NCI-H510A (cell line): ENCODE data around the gene FMNL2.
"Not testable (repeated sequence)": the region's sequence is repeated elsewhere in the genome, so short reads cannot be mapped to it uniquely, and the experiment has no call there.

Experiments
- DNase-seq: peaks from one replicate; lab custom pipeline; 2025; lab: John Stamatoyannopoulos, UW

Gene FMNL2

DNA sequence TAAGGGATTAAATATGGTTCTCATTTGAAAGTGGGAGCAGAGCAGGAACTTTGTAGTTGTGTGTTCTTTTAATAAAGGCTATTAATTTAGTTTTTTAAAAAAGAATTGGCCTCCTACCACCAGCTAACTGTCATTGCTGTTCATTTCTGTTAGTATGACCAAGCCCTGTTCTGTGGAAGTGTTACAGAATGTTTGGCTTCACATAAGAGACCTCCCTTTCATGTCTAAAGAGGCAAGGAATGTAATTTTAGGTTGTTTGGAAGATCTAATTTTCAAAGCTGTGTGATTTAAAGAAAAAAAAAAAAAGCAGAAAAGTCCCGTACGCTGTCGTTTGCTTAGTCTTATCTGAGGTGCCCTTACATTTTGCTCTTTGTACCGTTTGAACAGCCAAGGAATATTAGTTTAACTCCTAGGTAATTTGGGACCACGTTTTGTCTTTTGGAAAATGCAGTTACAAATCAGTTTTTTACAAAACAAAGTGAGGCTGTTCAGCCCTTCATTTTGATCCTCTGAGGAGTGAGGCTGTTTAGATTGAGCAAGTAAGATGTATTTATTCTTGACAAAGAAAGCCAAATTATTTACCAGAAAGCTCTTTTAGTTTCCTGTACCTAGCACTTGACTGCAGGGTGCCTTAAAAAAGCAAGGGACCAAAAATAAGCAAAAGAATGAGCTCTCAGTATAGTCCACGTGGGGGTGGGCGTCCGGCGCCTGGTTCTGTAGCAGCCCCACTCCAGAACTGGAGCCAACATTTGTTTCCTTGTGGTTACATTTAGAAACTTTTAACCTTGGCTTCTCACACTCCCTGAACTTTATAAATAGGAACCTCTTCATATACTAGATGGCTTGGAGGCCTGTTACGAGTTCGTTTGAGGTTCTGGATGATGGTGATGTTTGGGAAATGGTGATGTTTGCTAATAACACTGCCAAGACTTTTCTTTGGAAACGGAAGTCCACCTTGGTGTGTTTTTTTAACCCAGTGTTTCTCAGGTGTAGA is 136.2 kb downstream of the FMNL2 start:
- no peak for DNase-seq

DNA sequence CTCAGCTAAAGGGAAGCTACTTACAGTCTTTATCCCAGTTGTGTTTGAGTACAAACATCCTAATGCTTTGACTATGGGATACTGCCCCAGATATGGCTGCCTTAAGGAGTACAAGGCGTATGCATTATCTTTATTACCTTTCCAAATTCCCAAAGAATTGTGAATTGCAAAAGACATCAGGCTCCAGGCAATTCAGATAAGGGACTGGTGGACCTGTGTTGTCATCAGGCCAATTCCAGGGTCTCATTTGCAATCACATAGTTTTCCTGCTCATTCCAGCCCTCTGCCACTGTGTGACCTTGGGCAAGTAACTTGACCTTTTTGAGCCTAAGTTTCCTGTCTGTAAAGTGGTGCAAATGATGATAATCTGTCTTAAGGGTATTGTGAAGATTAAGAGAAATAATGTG is 137.5 kb downstream of the FMNL2 start:
- DNase-seq: no peak

DNA sequence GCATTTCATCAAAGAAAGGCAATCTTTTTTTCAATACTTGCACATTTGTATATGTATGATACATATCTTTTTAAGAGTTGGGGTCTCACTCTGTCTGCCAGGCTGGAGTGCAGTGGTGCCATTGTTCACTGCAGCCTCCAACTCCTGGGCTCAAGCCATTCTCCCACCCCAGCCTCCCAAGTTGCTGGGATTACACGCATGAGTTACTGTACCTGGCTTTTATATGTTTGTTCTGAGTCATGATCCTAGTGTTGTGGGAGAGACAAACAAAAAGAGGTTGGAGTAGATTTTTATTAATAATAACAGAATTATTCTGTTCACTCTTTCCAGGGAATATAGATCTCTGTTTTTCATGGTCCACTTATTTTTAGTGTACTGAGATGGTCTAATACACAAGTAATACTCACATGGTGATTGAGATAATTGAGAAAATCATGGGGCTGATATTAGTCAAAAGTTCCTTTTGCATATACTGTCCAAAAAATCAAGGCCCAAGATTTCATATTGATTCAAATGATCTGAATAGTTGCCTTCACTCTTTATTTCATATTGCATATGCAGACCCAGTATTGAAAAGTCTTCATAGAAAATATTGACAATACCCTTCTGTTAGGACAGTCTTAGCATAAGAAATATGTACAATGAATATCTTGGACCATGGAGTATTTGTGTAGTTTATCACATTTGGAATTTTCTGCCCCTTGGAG is 138.3 kb downstream of the FMNL2 start:
- no peak for DNase-seq

DNA sequence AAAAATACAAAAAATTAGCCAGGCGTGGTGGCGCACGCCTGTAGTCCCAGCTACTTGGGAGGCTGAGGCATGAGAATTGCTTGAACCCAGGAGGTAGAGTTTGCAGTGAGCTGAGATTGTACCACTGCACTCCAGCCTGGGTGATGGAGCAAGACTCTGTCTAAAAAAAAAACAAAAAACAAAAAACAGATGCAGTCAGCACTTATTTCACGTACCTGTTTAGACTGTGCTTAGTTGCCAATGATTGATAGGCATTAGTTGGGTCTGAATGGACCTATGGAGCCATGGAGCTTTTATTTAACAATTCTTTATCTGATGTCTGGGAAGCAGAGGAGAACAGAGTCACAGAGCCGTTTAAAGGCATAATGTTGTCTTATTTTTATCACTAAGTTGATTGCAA is 139.5 kb downstream of the FMNL2 start:
- DNase-seq: not testable (repeated sequence)

DNA sequence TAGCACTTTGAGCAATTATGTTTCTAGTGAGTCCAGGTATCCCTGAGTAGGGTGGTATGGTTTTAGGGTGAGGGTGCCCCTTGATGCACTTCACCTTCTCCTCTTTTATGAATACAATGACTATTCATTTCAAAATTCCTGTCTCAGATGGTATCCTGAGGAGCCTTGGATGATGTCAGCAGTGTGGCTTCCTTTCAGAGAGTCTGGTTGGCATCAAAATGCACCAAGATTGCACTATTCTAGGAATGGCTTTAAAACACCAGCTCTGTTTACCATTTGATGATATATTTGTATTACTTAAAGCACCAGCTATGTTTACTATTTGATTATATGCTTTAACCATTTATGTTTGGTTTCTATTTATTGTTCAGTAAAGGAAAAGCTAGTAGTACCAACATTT is 141.0 kb downstream of the FMNL2 start:
- DNase-seq: no peak

DNA sequence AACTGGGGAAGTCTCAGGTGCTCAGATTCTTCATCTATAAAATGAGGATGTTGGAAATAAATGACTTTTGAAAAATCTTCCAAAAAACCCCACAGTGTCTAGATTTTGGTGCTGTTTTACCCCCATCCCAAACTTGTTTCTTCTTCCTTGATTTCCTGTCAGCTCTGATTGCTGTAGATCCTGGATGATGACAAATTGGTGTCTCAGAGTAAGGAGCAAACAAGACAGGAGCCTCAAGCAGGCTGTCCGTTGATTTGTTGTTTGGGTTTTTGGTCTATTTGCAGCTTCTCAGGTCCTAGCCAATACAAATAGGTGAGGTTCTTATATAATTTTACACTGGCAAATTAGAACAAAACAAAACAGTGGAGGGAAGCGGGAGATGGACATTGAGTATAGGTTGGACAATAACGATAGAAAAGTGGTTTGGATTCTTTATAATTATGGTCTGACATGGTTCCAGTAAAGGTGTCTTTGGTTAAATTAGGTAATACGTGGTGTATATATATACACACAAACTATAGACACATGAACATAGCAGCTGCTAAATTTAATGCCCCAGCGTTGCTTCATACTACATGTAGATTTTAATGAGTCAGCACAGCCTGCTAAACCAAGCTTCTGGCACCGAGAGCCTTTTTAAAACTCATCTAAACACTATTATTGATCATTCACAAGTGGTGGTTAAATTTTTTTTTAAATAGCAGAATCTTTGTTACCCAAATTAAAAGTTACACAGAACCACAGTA is 142.5 kb downstream of the FMNL2 start:
- DNase-seq: no peak

DNA sequence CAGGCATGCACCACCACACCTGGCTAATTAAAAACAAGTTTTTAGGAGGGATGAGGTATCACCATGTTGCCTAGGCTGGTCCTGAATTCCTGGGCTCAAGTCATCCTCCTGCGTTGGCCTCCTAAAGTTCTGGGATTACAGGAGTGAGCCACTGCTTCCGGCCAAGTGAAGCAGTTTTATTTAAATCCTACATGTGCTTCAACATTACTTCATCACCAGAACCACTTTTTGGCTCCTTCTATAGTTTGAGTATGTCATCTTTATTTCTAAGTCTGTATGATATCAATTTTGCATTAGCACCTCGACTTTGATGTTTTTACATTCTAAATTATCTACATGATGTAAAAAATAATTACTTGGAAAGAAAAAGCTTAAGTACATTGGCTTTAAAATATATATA is 144.3 kb downstream of the FMNL2 start:
- DNase-seq: no peak

DNA sequence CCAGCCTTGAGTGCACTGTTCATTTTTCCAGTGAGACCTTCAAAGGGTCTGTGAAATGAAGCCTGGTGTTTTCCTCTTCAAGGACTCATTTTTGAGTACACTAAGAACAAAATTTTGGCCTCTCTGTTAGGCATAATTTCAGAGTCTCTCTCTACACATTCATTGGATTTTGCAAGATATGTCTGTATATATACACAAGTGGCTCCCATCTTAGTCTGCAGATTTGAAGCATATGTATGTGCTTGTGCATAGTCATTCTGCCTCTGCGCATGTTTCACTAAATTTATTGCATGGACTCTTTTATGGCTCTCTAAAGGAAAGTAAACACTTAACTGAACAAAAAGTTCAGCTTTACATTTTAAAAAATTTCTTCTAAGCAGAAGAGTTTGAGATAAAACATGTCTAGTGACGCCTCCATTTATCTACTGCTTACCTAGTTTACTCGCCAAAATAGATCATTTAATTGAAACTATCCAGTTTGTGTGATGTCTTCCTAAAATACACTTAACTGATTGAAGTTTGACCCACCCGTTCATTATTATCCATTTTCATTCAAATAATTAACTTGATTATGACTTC is 145.9 kb downstream of the FMNL2 start:
- DNase-seq: no peak

DNA sequence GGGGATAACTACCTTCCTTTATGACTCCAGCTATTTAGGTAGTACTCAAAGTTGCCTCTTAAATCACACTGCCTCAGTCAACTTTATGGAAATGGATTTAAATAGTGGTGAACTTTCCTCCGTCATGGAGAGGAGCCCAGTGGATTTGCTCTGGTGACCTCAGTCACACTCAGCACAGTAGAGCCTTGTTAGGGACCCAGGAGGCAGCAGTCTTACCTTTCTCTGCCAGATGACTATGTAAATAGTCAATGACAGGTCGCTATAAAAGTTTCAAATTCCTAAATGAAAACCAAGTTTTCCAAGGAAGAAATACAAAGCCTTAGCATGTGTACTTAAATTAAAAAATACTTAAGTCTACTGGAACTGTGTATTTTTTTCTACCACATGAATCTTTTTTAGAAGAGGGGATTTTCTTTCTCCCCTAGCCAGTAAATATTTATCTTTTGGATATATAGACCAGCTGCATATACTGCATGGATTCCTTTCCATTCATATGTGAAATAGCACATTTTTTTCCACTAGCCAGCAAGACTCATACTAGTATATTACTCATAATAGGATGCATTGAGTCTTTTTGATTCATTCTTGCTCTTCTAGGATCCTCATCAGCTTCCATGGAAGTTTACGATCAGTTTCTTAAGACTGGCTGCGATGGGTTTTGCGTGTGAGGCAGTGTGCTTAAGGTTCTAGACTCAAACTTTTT is 147.1 kb downstream of the FMNL2 start:
- DNase-seq: no peak

DNA sequence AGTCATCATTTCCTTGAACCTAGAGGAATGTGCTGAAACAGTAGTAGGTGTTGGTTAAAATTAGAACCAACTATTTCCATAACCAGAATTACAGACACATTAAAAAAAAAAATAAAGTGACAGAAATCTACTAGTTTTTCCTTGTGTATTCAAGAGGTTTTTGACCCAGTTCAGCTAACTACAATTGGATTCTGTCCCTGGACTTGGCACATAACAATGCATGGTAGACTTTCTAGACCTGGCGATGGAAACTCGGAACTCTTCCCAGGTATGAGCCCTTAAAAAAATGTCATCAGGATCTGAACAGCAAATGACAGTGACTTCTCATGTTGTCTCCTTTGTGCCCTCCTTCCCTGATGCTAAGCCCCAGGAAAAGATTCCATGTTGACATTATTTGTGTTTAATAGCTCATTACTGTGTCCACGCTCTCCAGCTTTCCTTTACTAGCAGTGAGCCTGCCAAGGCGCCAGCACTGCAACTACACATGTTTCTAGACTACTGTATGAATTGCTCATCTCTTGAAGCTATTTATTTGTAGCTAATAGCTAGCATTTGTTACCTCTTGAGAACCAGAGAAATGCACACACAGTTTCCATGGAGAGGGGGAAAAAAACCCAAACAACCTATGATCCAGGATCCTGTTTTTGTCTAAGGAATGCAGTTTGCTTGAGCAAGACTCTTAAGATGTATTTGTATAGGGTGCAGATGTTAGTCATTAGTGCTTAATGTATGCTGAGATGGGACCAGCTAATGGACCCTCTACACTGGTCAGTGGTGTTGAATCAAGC is 148.5 kb downstream of the FMNL2 start:
- no peak for DNase-seq

DNA sequence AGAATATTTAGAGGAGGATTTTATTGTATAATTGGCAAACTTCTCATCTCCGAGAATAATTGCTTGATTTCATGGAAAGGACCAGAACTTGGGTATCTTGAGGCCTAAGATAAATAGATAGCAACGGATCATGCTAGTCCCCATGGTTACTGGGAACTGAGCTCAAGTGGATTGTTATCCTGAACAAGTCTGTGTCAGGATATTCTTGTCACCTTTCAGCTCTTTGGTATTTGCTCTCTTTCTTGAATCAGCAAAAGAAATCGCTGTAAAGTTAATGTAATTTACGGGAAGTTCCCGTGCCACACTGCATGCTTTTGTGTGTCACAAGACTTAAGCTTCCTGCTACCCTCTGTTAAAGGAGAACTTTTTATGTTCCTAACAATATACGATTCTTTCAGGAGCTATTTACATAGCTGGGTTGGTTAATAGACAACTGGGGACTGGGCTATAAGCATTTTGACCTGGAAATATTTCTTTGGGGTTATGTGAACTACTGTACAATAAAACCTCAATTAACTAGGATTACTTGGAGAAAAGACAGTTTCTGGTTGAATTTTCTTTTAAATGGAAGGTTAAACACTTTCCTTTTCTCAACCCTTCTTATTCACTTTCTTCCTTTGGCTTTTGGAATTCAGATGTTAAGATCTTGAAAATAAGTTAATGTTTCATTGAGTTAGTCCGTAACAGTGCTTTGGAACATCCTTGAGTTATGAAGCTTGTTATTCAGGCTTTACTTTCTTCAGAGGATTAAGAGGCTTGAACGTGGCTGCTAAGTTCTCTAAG is 151.2 kb downstream of the FMNL2 start:
- no peak for DNase-seq

DNA sequence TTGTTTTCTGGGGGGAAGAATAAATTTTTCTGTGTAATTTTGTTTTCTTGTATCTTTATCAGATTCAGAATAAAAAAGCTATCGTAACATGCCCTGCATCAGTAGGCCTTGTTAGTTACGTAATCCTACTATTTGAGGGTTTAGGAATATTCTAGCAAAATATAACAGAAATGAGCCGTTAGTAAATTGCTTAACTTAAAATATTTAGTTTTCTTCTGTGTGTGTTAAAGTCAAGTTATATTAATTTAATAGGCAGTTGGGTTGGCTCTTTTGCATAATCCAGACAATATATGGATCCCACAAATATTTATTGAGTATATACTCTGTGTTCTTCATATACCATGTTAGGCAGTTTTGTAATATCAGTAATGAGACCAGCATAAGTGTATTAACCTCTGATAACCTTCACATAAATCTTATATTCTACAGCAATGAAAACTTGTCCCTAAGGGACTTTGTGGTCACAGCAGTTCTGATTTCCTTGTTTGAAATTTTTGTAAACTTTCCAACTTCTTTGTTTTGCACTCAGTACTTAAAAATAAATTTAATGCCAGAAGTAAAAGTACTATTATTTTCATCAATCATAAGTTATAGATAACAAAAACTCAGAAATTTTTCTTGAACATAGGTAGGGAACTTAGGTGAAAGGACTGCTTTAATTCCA is 151.9 kb downstream of the FMNL2 start:
- DNase-seq: no peak

DNA sequence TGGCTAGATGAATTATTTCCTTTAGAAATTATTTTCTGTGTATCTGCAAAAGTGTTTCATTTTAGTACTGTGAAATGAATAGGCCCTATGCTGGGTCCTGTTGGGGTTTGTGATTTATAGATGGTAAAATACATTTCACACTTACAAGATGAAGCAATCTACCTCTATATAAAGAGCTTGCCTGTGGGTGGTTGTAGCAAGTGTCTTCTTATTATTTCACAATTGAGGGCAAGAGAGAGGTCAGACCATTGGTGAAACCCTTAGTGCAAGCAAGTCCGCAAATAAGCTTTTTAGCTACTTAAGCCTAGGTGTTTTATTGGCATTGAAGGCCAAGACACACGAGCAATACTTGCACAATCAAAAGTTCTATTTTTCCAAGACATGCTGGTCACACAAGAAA is 153.1 kb downstream of the FMNL2 start:
- no peak for DNase-seq

DNA sequence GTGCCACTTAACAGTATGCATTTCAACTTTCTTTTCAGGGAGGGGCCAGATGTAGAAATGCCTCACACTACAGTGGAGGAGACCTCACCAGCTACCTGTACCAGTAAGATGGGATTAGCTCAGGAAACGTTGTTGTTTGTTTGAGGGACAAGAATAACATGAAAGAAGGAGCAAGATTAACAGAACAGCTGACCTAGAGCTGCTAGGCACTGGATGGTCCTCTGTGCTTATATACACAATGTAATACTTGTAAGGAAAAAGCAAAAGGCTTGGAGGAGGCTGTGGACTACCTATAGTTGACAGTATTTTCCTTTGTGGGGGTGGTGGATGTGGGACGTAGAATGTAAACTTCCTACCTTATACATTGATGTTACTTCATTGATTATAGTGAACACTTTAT is 154.4 kb downstream of the FMNL2 start:
- DNase-seq: no peak

DNA sequence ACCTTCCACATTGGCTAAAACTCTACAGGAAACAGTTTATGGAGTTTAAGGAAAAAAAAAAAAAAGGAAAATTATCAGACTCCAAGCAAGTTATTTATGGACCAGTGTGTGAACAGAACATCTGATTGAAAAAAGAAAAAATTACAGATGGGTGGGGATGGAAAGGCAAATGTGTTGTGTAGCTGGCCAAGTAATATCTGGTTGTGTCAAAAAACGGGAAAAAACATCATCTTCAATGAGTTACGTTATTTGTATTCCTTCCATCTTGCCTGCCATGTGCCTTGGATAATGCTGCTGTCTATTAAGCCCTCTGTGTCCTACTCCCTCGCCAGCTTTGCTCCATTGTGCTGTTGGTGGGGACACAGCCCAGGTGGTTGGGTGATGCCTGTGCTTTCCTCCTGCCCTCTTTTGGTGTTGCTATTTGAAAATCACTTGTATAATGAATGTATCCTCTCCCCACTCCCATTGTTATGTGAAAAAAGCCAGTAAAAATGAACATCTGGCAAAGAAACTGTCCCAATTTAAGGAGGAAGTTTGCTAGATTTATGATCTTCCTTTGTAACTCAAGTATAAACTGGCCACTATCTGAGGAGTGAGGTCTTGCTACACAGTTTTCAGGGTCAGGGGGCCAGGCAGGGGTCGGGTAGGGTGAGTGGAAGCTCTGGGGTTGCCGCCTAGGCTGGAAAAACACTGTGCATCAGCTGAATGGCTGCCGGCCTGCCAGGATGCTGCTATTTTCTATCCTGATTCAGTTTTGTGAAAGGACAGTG is 155.9 kb downstream of the FMNL2 start:
- no peak for DNase-seq

DNA sequence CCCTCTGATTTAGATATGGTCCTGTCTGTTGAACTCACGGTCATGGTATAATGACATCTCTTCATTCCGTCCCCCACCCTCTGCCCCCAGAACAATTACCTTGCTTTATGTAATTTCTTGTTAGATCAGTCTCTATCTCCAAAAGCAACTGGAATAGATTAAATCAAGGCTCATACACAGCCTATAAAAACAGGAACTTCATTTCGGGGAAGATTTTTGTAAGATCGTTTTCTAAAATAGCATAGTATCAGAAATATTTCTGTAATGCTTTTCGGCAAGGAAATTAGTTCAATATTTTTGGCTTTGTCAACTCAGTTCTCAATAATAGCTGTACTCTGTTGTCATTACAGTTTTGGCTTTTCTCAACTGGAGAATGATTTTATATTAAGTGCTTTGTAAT is 157.2 kb downstream of the FMNL2 start:
- DNase-seq: no peak

DNA sequence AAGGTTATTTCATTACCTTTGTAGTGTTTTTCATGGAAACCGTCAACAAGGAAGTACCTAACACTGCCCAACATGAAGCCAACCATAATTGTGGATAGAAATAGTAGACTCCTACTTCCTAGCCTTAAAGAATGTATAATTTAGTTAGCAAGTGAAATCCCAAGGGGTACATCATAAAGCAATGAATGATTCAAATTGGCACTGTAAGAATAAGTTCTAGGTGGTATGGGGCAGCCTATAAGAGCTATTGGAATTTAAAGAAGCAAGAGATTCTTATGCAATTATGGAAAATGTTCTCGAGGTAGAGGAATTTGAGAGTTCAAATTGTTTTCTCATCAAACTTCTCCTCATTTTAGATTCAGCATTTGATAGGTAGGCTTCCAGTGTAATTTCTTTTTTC is 157.9 kb downstream of the FMNL2 start:
- DNase-seq: no peak

DNA sequence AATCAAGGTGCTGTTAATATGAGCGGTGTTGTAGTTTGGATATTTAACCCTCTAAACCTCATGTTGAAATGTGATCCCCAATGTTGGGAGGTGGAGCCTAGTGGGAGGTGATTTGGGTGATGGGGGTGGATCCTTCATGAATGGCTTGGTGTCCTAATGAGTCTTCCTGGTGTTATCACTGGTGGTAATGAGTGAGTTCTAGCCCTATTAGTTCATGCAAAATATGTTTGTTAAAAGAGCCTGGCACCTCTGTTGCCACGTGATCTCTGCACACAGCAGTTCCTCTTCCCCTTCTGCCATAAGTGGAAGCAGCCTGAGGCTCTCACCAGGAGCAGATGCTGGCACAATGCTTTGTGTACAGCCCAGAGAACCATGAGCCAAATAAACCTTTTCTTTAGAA is 158.4 kb downstream of the FMNL2 start:
- no peak for DNase-seq
